A549 (cell line): ENCODE data around the gene RIN1. TPM values are rescaled to one million over a fixed set of nuclear protein-coding genes. Genes with fewer than 3 reads are reported as not detected.

Experiments
- ATAC-seq, 2 experiments: fragments of 200-7000 bp in 1 of 2; fragments of >200 bp in 1 of 2; cut with Nextera tagmentation in 1 of 2; cut with Tn5 transposase in 1 of 2; 3 replicates each; pipeline versions ENCODE4 v1.8.0 to v1.9.1; 2018 to 2020; ENCODE audit warnings: mild to moderate bottlenecking in 1 of 2, moderate library complexity in 1 of 2
- CTCF ChIA-PET: fragments of 300-600 bp; sonication (Branson Sonifier 250); formaldehyde crosslinking; extraction: SDS; loops from one replicate; lab custom pipeline; 2021; ENCODE audit warnings: antibody characterized with exemption, inconsistent platforms; lab: Yijun Ruan, JAX
- POLR2A ChIA-PET: fragments of 350-600 bp; formaldehyde crosslinking; extraction: SDS; loops from one replicate; lab custom pipeline; 2021; ENCODE audit warnings: antibody characterized with exemption, inconsistent platforms; lab: Yijun Ruan, JAX
- DNase-seq, 2 experiments: peaks; one replicate each; pipeline versions ENCODE4 v3.0.0 to v3.0.0-alpha.2; 2011 to 2016; ENCODE audit warnings: low read depth in 1 of 2, low spot score in 1 of 2
- FAIRE-seq: peaks from 2 replicates; lab custom pipeline; 2011; peaks lifted over from hg19 to GRCh38; lab: Jason Lieb, UNC
- H3K27ac ChIP-seq, 2 experiments: fragments of >200 bp; sonication (Bioruptor Twin); formaldehyde crosslinking; 3 replicates each; pipeline ENCODE4 v1.5.1; 2016 to 2017
- H3K4me1 ChIP-seq: fragments of >200 bp; sonication (Bioruptor Twin); formaldehyde crosslinking; 3 replicates; pipeline ENCODE4 v1.6.1; 2016
- H3K4me2 ChIP-seq: fragments of >200 bp; sonication (Bioruptor Twin); formaldehyde crosslinking; 3 replicates; pipeline ENCODE4 v1.6.1; 2016
- H3K4me3 ChIP-seq: fragments of >200 bp; sonication (Bioruptor Twin); formaldehyde crosslinking; 3 replicates; pipeline ENCODE4 v1.5.1; 2016
- H3K9me3 ChIP-seq: fragments of >200 bp; sonication (Bioruptor Twin); formaldehyde crosslinking; 3 replicates; pipeline ENCODE4 v1.6.1; 2016
- BHLHE40 ChIP-seq: IDR thresholded peaks from 2 replicates; pipeline ENCODE4 v1.6.1; 2012; ENCODE audit warnings: low read depth, low read length, inconsistent platforms
- CEBPB ChIP-seq, 2 experiments: fragments of >200 bp in 1 of 2; sonication (Bioruptor Twin) in 1 of 2; formaldehyde crosslinking in 1 of 2; IDR thresholded peaks; 2 replicates each; pipeline ENCODE4 v1.6.1; 2012 to 2016
- CHD2 ChIP-seq: fragments of 150-350 bp; IDR thresholded peaks from 2 replicates; pipeline ENCODE4 v1.6.1; 2014; ENCODE audit warnings: low read length; ENCODE audit not compliant: partially characterized antibody
- EHF ChIP-seq: fragments of 250-450 bp; sonication (Bioruptor Pico); IDR thresholded peaks from 2 replicates; pipeline ENCODE4 v1.5.0; 2020; ENCODE audit warnings: mild to moderate bottlenecking
- FOXS1 ChIP-seq: fragments of 250-450 bp; sonication (Bioruptor Pico); IDR thresholded peaks from 2 replicates; pipeline ENCODE4 v1.5.0; 2020; ENCODE audit warnings: mild to moderate bottlenecking, moderate library complexity
- GATA3 ChIP-seq: IDR thresholded peaks from 2 replicates; pipeline ENCODE4 v1.6.1; 2012; ENCODE audit warnings: borderline replicate concordance
- HDAC2 ChIP-seq: fragments of 200-600 bp; sonication (generic); IDR thresholded peaks from 2 replicates; pipeline ENCODE4 v1.6.1; 2016
- HEYL ChIP-seq: fragments of 250-450 bp; sonication (Bioruptor Pico); IDR thresholded peaks from 2 replicates; pipeline ENCODE4 v1.8.0; 2021; ENCODE audit warnings: mild to moderate bottlenecking, moderate library complexity
- HOXA7 ChIP-seq: fragments of 250-450 bp; sonication (Bioruptor Pico); IDR thresholded peaks from 2 replicates; pipeline ENCODE4 v1.5.0; 2020; ENCODE audit warnings: mild to moderate bottlenecking, moderate library complexity
- HOXB5 ChIP-seq: fragments of 250-450 bp; sonication (Bioruptor Pico); IDR thresholded peaks from 2 replicates; pipeline ENCODE4 v1.5.0; 2020; ENCODE audit warnings: mild to moderate bottlenecking, moderate library complexity
- JUN ChIP-seq, 2 experiments: fragments of >200 bp; sonication (Bioruptor Twin); formaldehyde crosslinking; IDR thresholded peaks; 2 replicates in 1 of 2; 3 replicates in 1 of 2; pipeline ENCODE4 v1.6.1; 2016 to 2017
- KDM1A ChIP-seq: fragments of 200-600 bp; sonication (generic); IDR thresholded peaks from 2 replicates; pipeline ENCODE4 v1.6.1; 2016; ENCODE audit warnings: low read depth, mild to moderate bottlenecking
- NPAS2 ChIP-seq: fragments of 250-450 bp; sonication (Bioruptor Pico); IDR thresholded peaks from 2 replicates; pipeline ENCODE4 v1.8.0; 2022; ENCODE audit warnings: mild to moderate bottlenecking, moderate library complexity, borderline replicate concordance
- NR3C1 ChIP-seq: fragments of >200 bp; sonication (Bioruptor Twin); formaldehyde crosslinking; IDR thresholded peaks from 3 replicates; pipeline ENCODE4 v1.6.1; 2017
- RAD21 ChIP-seq, 2 experiments: fragments of >200 bp in 1 of 2; sonication (Bioruptor Twin) in 1 of 2; formaldehyde crosslinking in 1 of 2; IDR thresholded peaks in 1 of 2; conservative IDR thresholded peaks in 1 of 2; 2 replicates in 1 of 2; 3 replicates in 1 of 2; pipeline ENCODE4 v1.6.1; 2012 to 2018; ENCODE audit warnings: inconsistent platforms in 1 of 2
- SMC3 ChIP-seq: fragments of >200 bp; sonication (Bioruptor Twin); formaldehyde crosslinking; IDR thresholded peaks from 3 replicates; pipeline ENCODE4 v1.6.1; 2018; ENCODE audit warnings: inconsistent platforms
- TFCP2L1 ChIP-seq: fragments of 250-450 bp; sonication (Bioruptor Pico); IDR thresholded peaks from 2 replicates; pipeline ENCODE4 v1.5.0; 2021; ENCODE audit warnings: mild to moderate bottlenecking
- TP53 ChIP-seq: fragments of 250-450 bp; sonication (Bioruptor Pico); IDR thresholded peaks from 2 replicates; pipeline ENCODE4 v1.5.0; 2021; ENCODE audit warnings: mild to moderate bottlenecking, moderate library complexity
- ZFP36 ChIP-seq: fragments of 450-650 bp; IDR thresholded peaks from 2 replicates; pipeline ENCODE4 v1.6.1; 2014; ENCODE audit warnings: borderline replicate concordance; ENCODE audit not compliant: partially characterized antibody
- WGBS: methylation state at CpG from one replicate; pipeline ENCODE4 v1.1.6; 2017; ENCODE audit errors: missing lambda C conversion rate; 5-methylcytosine and 5-hydroxymethylcytosine counted together
- polyA plus RNA-seq, 4 experiments: library from polyadenylated mRNA; depleted of rRNA in 3 of 4; stranded (reverse); fragments of >200 nt; fragmentation: RNase III in 1 of 4; extraction: RNeasy Plus Mini Kit Qiagen cat#74134 plus additional on column Dnase treatment in 1 of 4; gene quantifications; 2 replicates in 3 of 4; 3 replicates in 1 of 4; pipeline ENCODE4 v1.2.3, GENCODE V29; 2011 to 2017
- TF ChIP-seq, protein P1 (sequence below): fragments of 150-350 bp; IDR thresholded peaks from 2 replicates; pipeline ENCODE4 v1.6.1; 2014; ENCODE audit warnings: low read depth, mild to moderate bottlenecking, low read length
- TF ChIP-seq, protein P2 (sequence below): fragments of 450-650 bp; IDR thresholded peaks from 2 replicates; pipeline ENCODE4 v1.6.1; 2014; ENCODE audit warnings: antibody characterized with exemption

The RIN1 gene
- polyA plus RNA-seq, 2 of the 4 experiments (the other 2 are of a cell fraction), result 2.0 to 9.3 TPM

DNA sequence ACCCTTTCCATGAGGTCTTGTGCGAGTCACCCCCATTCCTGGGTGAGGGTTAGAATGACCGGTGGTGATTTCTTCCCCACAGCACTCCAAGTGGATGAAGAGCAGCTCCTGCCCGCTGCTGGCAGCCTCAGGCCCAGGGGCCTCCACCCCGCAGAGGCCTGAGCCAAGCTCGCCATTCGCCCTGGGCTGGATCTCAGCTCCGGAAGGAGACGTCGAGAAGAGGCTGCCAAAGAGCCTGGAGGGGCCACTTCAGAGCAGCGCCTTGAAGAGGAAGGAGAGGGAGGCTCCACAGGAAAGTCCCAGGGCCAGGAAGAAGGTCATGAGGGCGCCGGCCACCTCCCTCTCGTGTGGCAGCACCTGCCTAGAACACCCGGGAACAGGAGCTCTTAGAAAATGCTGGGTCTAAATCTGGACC, 27.0 kb upstream of the RIN1 start:
- Histone ChIP-seq H3K4me1 (no peaks in the 10 kb centered on the region), H3K4me3 (no peak overlapping the region), H3K27ac (no peak overlapping the region), H3K4me2 (no peak overlapping the region), H3K9me3 (no peaks in the 10 kb centered on the region)
- no peak for FAIRE-seq
- POLR2A ChIA-PET, result no interaction called here
- TF ChIP-seq EHF (CRISPR knock-in tag) (no peak), HOXA7 (no peak), GATA3 (no peak), NPAS2 (CRISPR knock-in tag) (no peak), CHD2 (no peak), CEBPB (IDR thresholded peaks at IDR 0.05) (no peak), JUN (IDR thresholded peaks at IDR 0.05) (no peak), ZFP36 (no peak), RAD21 (conservative IDR thresholded peaks at IDR 0.05 in 1 of 2, IDR thresholded peaks at IDR 0.05 in 1 of 2) (no peak), HEYL (no peak), SMC3 (no peak), KDM1A (no peak), HOXB5 (CRISPR knock-in tag) (no peak), TP53 (no peak), BHLHE40 (no peak), FOXS1 (CRISPR knock-in tag) (no peak)
- TF ChIP-seq, protein P1, sequence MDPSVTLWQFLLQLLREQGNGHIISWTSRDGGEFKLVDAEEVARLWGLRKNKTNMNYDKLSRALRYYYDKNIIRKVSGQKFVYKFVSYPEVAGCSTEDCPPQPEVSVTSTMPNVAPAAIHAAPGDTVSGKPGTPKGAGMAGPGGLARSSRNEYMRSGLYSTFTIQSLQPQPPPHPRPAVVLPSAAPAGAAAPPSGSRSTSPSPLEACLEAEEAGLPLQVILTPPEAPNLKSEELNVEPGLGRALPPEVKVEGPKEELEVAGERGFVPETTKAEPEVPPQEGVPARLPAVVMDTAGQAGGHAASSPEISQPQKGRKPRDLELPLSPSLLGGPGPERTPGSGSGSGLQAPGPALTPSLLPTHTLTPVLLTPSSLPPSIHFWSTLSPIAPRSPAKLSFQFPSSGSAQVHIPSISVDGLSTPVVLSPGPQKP, result no peak
- TF ChIP-seq, protein P2, sequence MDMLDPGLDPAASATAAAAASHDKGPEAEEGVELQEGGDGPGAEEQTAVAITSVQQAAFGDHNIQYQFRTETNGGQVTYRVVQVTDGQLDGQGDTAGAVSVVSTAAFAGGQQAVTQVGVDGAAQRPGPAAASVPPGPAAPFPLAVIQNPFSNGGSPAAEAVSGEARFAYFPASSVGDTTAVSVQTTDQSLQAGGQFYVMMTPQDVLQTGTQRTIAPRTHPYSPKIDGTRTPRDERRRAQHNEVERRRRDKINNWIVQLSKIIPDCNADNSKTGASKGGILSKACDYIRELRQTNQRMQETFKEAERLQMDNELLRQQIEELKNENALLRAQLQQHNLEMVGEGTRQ, result no peak
- CTCF ChIA-PET, result interaction anchor here (0.5 to 4.3 kb wide), 31 partner anchors 7 to 470 kb away, joined by 3 to 19 read pairs (median 4); partner anchors contain the start of genes B4GAT1, BRMS1, RIN1 and SLC29A2
- 91% methylated on average over 13 of the region's 14 CpGs for WGBS
- no peak for ATAC-seq
- DNase-seq, result no peak

DNA sequence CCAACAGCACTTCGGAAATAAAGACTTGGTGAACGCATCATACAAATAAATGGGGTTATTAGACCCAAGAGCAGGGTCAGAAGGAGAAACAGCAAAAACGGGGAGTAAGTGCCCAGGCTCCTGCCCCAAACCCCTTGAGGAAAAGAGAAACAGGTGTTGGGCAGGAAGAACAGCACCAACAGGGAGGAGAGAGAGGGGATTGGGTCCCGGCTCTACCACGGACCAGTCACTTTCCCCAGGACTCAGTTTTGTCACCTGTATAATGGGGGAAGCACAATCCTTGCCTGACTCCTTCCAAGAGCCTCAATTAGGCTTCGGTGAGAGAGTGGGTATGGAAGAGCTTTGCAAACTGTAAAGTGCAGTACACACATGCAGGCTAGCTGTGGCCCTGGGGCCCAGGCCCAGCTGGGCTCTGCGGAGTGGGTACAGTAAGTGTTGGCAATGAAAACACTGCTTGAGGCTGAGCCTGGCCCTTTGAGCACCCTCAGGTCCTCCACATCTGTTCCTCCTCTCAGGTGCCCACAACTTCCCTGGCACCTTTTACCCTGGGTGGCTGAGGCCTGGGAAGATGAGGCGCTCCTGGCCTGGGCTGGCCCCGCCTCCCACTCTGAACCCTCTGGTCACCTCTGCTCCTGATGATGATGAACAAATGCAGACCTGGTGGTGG, 26.4 kb upstream of the RIN1 start:
- POLR2A ChIA-PET, result interaction anchor here (0.5 kb wide), 1 partner anchor 14 kb away, joined by 7 read pairs; no protein-coding TSS in a partner anchor
- no peaks in the 10 kb centered on the region for H3K4me1 ChIP-seq
- DNase-seq (no peak), FAIRE-seq (no peak), ATAC-seq (no peak)
- no peak overlapping the region for H3K27ac ChIP-seq
- no peak overlapping the region for H3K4me3 ChIP-seq
- H3K9me3 ChIP-seq, result no peaks in the 10 kb centered on the region
- WGBS, result 86% methylated on average over 9 of the region's 9 CpGs
- H3K4me2 ChIP-seq, result no peak overlapping the region
- CTCF ChIA-PET, result interaction anchor here (0.6 to 4.3 kb wide), 21 partner anchors 9 to 471 kb away, joined by 3 to 19 read pairs (median 5); partner anchors contain the start of genes B4GAT1, BRMS1, RIN1 and SLC29A2
- TF ChIP-seq ZFP36 (no peak), KDM1A (peak; percentile 71; the same call in 1 of the 2 replicates), TFCP2L1 (CRISPR knock-in tag) (no peak), HDAC2 (peak; percentile 50; the same call in 1 of the 2 replicates)

DNA sequence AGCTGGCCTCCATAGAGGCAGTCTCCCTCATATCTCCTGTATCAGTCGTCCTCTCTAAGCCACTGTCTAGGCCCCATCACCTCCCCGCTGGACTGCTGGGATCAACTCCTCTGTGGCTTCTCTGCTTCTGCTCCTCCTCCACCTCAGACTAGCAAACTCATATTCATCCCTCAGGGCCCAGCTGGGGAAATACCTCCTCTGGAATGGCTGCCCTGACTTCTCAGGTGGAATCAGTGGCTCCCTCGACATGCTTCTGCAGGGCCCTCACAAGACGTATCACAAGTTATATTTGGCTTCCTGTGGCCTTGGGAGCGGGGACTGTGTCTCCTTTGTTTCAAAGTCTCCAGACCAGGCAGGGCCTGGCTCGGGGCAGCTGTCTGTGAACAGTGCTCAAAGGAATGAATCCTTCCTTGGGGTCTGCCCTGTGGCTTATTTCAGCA, 25.3 kb upstream of the RIN1 start:
- WGBS, result 76% methylated on average over 6 of the region's 6 CpGs
- no peak for ATAC-seq

More for the DNA sequence above, 25.3 kb upstream of the RIN1 start:
- POLR2A ChIA-PET, result no interaction called here
- no peaks in the 10 kb centered on the region for H3K4me1 ChIP-seq
- TF ChIP-seq NR3C1, result no peak
- TF ChIP-seq, all 56 proteins: peak for 0
- CTCF ChIA-PET, result interaction anchor here (0.9 to 4.3 kb wide), 9 partner anchors 10 to 472 kb away, joined by 4 to 19 read pairs (median 7); partner anchors contain the start of gene RIN1
- no peaks in the 10 kb centered on the region for H3K9me3 ChIP-seq
- no peak overlapping the region for H3K4me2 ChIP-seq
- no peak overlapping the region for H3K4me3 ChIP-seq
- no peak for DNase-seq
- FAIRE-seq, result no peak
- no peak overlapping the region for H3K27ac ChIP-seq
